HT1080 (cell line): ENCODE data around the gene SNX15. TPM values are rescaled to one million over a fixed set of nuclear protein-coding genes. Genes with fewer than 3 reads are reported as not detected.

Source experiments
- DNase-seq: peaks from one replicate; pipeline ENCODE4 v3.0.0-alpha.2; 2015; ENCODE audit warnings: low read depth
- total RNA-seq: library from RNA; depleted of rRNA; stranded (reverse); fragments of >200 nt; shearing (Covaris generic); gene quantifications from 2 replicates; pipeline ENCODE4 v1.2.3, GENCODE V29; 2014

The SNX15 gene
- total RNA-seq, 1 experiment from 2014 or later = 20.1 TPM

DNA sequence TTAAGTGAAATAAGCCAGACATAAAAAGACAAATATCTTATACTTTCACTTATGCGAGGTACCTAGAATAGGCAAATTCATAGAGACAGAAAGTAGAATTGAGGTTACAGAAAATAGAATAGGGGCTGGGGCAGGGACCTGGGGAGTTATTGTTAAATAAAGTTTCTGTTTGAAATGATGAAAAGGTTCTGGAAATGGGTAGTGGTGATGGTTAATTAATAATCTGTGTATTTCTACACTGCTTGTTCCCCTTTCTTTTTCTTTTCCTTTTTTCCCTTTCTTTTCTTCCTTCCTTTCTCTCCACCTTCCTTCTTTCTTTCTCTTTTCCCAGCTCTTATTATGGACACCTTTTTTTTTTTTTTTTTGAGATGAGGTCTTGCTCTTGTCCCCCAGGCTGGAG is 28.3 kb downstream of the SNX15 start:
- DNase-seq = no peak

DNA sequence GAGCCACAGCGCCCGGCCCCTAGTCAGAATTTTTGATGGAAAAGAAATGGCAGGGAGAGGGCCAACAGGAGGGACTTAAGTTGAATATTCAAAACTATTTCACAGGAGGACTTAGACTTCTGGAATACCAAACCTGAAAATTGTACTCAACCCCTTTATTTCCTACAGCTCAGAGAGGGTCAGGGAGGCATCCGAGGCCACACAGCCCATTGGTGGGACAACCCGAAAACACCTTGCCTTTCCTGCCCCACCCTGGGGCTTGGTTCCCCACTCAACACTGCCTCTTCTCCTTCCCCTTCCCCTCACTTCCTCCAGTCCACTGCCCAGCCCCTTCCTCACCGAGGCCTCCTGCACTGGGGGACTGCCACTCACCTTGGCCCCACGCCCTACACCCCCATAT is 29.8 kb downstream of the SNX15 start:
- DNase-seq = no peak

DNA sequence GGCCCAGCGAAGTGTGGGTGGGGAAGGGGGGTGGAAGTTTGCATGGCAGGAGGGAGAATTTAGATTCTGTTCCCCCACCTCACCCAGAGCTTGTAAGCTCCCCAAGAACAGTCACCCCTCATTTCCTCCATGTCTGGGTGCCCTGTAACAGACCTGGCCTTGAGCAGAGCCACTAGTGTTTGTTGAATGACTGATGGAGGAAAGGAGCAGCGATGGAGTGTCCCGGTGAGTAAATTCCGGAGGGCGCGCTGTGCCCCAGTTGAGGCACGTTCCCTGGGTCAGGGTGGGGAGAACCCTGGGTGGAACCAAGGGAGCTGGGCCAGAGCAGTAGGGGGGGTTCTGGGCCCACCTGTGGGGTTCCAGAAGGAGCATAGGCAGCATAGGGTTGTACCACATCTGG is 30.3 kb downstream of the SNX15 start:
- no peak for DNase-seq

DNA sequence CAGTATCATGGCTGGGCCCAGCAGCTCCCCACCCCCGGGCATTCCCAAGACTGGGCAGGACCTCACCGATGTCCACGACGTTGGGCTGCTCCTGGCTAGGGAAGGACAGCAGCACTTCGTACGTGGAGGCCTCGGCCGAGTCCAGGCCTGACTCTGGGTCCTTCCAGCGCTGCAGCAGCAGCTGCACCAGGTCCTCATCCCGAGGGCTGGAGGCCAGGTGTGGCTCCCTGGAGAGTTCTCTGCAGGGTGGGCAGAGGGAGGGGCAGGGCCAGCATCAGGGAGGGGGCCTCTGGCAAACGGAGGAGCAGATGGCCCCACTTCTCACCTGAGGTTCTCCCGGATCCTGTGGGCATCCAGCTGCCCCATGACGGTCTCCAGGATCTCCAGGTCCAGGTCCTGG is 30.8 kb downstream of the SNX15 start:
- no peak for DNase-seq

DNA sequence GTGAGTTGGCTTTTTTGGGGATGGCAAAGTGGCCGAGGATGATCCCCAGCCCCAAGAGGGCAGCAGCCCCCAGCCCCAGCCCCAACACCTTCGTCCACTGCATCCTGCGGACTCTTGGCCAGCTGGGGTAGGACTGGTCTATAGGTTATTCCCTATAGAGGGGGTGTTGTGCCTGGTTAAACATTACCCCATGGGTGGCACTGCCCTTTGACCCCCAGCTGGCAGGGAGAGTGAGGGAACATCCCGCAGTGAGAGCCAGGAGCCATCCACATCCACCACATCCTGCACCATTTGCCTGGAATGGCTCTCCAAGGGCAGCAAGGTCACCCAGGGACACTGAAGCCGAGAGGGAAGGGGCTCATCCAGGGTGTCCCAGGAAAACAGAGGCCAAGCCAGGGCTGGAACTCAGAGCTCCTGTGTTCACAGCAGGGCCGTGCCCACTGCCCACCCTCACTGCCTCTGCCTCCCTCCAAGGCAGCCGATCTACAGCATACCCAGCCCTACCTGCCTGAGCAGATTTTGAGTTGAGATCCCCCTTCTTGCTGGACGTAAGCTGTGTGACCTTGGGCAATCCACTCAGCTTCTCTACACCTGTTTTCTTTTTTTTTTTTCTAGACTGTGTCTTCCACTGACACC is 31.3 kb downstream of the SNX15 start, which contains the start of gene NAALADL1:
Gene NAALADL1, minus strand, starts transcription at position 135 of the 636 bp plus-strand sequence. Its CDS starts 32 bp downstream, at position 103.
- DNase-seq = no peak

DNA sequence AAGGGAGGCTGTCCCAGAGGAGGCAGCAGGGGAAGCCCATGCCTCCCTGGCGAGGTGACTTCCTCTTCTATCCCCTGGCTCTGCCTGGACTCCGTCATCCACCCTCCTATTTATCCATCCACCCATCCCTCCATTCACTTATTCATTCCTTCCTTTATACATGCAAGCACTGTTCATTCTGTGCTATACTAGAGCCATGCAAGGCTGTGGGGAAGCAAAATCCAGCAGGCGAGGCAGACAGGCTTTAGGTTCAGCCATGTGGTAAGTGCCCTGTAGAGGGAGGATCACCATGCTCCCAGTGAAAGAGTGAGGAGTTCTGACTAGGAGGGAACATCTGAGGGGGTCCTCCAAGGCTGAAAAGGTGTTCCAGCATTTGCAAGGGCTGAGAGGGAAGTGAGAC is 32.3 kb downstream of the SNX15 start:
- DNase-seq = no peak

DNA sequence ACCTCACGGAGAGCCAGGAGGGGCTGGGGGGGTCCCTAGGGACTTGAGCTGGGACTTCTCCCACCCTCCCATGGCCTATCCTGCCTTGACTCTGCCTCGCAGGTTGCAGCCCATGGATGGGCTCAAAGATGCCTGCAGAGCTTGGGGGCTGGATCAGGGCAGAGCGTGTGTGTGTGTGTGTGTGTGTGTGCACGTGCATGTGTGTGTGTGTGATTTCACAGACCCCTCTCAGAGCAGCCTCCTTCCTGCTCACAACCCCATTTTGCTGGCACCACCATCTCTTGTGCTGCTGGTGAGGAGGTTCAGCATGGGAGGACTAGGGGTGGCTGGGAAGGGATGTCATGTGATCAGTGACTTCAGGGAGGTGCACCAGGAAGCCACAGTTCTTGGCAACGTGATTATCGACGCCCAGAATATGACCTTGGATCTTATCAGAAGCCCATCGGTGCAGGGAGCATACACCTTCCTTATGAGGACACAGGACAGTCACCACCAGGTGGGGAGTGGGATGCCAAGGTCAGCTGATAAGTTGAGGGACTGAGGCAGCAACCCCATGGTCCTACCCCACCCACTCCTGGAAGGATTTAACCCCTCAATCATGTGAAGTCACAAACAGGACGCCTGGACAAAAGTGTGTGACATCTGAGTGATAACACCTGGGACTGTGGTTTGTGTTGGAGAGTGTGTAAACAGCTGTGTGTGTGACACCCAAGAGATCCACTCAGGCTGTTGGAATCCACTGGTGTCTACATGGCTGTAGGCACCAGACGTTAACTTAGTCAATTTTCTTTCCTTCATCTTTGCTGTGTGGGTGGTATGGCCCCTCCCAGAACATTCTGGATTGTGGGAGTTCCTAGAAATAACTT is 33.0 kb downstream of the SNX15 start:
- DNase-seq = no peak

DNA sequence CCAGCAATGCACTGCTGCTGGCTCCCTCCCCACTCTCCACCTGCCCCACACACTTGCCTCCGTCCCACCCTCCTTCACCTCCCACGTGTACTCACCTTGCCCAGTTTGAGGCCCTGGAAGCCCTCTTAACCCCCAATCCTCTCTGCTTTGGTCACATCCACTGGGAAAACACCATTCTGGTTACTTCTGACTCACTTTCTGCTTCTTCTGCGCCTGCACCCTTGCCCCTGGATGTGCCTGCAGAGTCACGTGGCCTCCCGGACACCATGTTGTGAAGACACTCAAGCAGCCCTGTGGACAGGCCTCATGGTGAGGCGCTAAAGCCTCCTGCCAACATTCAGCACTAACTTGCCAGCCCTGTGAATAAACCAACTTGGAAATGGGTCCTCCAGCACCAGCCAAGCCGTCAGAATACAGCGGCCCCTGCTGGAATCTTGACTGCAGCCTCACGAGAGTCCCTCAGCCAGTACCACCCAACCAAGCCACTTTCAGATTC is 33.7 kb downstream of the SNX15 start:
- DNase-seq = peak; percentile 32

DNA sequence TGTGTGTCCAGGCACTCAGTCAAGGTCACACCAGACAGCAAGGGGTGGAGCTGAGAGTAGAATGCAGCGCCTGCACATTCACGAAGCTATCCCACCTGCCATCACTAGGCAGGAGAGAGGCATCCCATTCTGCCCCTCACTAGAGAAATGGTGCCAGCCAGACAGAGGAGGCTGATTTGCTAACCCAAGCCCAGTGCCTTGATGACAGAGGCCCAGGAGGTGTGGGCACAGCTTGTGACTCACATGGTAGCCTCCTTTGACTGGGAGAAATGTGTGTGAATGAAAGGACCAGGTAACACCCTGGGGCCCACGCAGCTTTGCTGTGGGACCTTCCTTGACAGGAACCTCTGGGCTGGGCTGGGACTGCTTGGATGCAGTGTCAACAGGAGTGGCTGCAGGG is 36.3 kb downstream of the SNX15 start:
- no peak for DNase-seq

DNA sequence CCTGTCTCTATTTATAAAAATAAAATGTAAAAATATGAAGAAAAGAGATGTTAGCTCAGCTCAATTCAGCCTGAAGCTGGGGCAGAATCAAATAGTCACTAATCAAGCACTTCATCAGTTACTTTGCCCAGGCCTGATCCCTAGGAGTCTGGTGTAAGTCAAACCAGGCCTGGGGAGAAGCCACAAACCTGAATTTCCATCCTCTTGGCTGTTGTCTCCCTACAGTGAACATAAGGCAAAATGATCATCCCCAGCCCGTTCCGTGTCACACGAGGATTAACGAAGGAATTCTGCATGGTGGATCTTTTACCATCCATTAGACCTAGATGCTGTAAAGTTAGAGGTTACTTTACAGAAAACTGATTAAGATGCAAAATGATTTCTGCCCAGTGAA is 37.6 kb downstream of the SNX15 start:
- no peak for DNase-seq

DNA sequence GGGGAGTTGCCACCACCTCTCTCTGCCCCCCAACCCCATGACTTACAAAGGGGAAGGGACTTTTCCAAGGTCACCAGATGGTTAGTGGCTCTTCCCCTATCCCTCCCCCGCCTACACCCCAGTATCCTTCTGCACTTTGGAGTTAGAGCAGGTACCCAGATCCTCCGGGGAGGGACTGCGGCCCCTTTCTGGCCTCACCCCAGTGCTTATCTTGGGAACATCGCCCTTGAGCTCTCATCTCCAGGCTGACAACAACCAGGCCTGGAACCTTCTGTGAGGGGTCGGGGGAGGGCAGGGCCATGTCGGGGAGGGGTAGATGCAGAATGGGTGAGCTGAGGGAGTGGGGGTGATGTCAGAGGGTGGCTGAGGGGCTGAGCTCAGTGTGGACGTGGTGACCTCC is 38.6 kb downstream of the SNX15 start:
- DNase-seq = no peak

DNA sequence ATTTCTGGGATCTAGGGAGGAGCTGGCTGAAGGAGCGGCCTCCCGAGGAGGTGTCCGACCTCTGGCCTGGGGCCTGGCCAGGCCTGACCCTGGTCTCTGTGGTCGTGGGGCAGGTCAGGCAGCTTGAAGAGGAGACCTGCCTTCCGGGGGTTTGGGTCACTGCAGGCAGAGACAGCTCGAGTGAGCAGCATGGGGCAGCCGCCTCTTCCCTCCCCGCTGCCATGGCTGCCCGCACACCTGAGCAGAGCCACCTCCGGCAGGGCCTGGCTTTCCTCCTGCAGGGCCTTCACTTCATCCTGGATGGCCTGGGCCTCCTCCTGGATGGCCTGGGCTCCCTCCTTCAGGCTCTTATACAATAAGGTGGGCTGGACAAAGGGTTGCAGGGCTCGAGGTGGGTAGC is 39.1 kb downstream of the SNX15 start:
- DNase-seq = no peak

DNA sequence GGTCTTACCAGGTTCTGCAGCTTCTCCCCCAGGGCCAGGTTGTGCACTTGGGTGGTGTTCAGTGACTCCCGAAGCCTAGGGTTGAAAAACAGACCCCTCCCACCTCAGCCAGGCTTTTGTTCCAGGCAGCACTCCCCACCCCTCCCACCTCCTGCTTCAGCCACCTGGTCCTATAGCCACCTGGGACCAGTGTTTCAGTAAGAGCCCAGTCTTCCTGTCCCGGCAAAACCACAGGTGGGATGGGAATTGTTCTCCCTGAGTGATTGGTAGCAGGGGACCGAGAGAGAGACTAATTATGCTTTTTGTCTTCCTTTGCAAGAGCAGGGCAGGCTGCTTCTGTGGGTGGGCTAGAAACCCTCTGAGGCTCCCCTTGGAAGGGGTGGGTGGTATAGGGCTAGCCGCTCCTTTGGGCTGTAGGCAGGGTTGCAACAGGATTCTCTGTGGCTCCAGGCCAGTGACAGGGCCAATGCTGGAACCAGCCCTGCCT is 39.6 kb downstream of the SNX15 start:
- DNase-seq = no peak

DNA sequence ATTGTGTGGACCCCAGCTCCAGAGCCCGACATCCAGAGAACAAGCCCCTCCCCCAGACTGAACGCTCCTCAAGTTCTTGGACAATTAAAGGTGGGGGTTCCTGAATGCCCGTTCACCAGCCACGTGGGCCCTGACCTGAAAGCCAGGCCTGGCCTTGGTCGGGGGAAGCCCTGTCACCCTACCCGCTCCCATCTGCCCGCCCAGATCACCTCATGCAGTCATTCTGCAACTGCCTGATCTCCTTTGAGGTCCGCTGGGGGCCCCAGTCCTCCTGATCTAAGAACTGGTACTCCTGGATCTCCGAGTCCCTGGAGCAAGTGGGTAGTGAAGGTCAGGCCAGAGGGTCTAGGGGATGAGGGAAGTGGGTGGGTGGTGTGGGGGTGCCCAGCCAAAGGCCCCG is 40.2 kb downstream of the SNX15 start:
- DNase-seq = no peak

DNA sequence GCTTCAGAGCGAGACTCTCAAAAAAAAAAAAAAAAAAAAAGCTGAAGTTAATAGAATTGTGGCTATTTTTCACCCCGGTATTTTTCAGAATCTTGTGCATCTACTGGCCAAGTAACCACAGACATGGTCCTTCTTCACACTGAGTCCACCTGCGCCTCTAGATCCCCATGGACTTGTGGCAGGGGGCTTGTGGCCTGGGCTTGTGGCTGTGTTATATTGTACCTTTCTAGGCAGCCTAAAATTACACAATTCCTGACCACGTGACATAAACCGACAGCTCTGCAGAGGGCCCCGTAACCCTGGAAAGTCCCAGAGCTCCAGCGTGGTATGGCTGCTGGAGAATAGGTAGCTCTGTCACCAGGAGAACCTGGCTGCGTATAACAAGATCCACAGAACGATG is 42.0 kb downstream of the SNX15 start:
- DNase-seq = no peak

DNA sequence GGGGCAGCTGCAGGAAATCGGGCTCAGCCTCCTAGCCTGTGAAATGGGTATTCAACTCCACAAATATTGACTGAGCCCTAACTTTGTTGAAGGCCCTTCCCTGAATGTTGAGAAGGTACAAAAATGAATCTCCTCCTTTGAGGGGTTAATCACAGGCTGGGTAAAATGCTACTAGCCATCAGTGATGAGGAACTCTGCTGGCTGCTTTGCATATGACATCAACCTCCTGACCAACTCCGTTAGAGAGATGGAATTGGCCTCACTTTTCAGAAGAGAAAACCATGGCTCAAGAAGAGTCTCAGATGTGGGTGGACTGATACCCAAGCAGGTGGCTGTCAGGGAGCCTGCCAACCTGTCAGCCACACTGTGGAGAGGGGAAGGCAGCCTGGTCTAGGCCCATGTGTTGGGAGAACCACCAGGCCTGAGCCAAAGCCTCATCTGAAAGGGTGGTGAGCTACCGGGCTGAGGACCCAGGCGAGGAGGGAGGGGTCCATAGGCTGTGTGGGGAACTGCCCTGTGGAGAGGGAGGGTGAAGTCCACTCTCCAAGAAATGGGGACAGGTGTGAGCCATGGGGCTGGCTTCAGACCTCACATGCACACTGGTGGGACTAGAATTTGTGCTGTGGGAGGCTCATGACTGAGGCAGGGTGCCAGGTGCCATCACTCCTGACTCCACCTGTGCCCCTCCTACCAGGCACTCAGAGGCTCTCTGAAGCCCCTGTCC is 44.8 kb downstream of the SNX15 start:
- DNase-seq = no peak

DNA sequence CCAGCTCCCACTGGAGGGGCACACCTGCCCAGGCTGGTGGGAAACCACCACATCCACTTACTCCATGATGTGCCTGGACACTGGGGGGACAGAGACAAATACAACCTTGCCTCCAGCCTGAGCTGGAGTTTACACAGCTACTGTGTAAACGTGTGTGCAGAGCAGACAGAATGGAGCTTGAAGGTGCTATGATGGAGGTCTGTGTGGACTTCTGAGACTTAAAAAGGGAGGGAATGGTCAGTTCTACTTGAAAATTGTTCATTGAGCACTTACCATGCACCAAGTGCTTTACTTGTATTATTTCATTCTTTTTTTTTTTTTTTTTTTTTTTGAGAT is 45.4 kb downstream of the SNX15 start:
- DNase-seq = no peak

DNA sequence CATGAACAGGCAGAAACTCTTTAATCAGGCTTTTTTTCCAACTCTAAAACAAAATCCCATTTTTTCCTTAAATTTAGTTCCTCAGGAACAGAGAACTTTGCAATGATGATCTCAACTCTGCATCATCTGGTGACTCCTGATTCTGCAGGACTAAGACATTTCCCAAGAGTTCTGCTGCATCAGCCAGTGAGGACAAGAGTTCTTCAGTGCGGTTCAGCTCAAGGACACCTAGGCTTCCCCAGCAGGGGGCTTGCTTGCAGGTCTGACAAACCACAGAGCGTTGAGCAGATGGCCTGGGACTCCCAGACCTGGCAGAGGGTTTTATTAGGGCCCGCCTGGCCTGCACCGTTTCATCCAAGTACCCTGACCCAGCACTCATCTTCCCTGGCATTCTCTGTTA is 50.2 kb downstream of the SNX15 start:
- DNase-seq = no peak

DNA sequence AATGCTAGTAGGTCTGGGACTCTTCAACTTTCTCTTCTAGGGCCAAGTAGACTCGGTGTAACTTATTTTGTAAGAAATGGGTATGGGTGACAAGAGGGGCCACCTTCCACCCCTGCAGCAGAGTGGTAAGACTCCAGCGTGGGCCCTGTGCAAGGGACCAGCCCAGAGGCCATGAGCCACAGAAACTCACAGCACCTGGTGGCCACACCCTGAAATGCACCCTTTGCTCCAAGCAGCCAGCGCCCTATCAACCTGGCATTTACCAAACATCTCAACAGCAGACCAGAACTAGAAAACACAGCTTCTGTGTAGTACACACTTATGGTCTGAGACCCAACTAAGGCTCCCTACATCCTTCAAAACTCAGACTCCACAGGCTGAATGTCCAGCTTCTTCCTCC is 50.9 kb downstream of the SNX15 start:
- DNase-seq = peak; percentile 49

DNA sequence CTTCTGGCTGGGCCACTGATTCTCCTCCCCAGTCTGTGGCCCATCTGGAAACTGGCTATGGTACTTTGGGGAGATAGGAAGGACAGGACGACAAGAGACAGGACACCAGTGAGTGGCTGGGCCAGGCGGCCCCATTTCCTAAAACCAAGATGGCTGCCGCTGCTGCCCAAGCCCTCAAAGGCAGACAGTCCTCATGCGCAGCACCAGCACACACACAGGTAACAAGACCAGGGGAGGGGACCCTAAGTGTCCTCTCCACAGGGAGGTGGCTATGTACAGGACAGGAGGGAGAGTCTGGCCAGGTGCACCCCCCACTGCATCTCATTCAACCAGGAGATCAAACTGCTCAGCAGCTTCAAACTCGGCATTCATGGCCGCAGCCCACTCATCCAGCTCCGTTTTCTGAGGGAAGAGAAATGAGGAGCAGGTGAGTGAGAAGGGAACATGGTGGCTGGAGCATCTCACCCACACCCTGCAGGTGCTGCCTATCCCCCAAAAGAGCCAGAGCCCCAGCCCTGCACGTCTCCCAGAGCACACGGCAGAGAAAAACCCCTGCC is 51.6 kb downstream of the SNX15 start:
- no peak for DNase-seq

DNA sequence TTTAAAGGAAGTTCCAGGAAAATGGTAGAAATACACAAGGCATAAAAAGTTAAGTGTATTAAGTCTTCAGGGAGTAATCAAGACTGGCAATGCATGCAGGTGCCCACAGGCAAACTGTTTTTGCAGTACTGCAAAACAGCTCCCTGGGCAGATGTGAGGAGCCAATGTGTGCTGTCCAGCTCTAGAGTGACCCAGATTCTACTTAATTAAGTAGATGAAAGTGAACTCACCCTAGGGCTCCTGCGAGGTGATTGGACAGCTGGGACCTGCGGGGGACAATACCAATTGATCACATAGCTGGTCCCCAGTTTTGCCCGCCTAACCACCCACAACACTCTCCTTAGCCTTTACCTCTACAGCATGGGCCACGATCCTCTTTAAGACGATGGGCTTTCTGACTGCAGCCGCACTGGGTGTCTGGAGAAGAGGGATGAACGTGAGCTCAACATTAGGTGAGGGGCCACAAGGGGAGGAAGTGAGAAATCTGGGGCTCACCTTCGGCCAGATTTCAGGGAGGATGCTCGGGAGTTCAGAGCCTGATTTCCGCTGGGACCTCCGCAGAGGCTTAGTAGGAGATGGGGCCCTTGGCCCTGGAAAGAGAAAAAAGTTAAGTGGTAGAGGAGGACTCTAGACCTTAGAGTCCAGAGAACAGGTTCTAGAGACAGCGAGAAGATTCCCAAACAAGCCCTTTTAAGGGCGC is 56.0 kb downstream of the SNX15 start:
- DNase-seq = no peak
